HG03097 (cell line): Measurements from ENCODE around the gene SLC16A7.

Experiments used
- ATAC-seq: cut with Tn5 transposase; IDR thresholded peaks from one replicate; pipeline ENCODE4 v1.9.1; 2021; ENCODE audit not compliant: unreplicated experiment, low FRiP score

SLC16A7 gene

GRCh38 chr12:59660921-59661597, 65.2 kb downstream of the SLC16A7 start:
- no peak for ATAC-seq

GRCh38 chr12:59664495-59664894, 68.7 kb downstream of the SLC16A7 start:
- ATAC-seq = no peak

- no peak for ATAC-seq
Measured at GRCh38 chr12:59665701-59666100, 69.9 kb downstream of the SLC16A7 start.

GRCh38 chr12:59668674-59669073, 72.8 kb downstream of the SLC16A7 start:
- no peak for ATAC-seq

- ATAC-seq = no peak
Measured at GRCh38 chr12:59672273-59672672, 76.4 kb downstream of the SLC16A7 start.

GRCh38 chr12:59675461-59675860, 79.6 kb downstream of the SLC16A7 start:
- ATAC-seq = no peak

GRCh38 chr12:59677857-59678256, 82.0 kb downstream of the SLC16A7 start:
- ATAC-seq = no peak

- no peak for ATAC-seq
Measured at GRCh38 chr12:59678759-59679411, 83.1 kb downstream of the SLC16A7 start.

- ATAC-seq = no peak
Measured at GRCh38 chr12:59689776-59690175, 93.9 kb downstream of the SLC16A7 start.

- ATAC-seq = no peak
Measured at GRCh38 chr12:59695379-59695778, 99.5 kb downstream of the SLC16A7 start.

GRCh38 chr12:59698600-59698999, 102.8 kb downstream of the SLC16A7 start:
- ATAC-seq = no peak

- no peak for ATAC-seq
Measured at GRCh38 chr12:59699421-59700152, 103.8 kb downstream of the SLC16A7 start.

GRCh38 chr12:59700153-59700450, 104.3 kb downstream of the SLC16A7 start:
- no peak for ATAC-seq

GRCh38 chr12:59708064-59708463, 112.2 kb downstream of the SLC16A7 start:
- no peak for ATAC-seq

- ATAC-seq = no peak
Measured at GRCh38 chr12:59708484-59708883, 112.7 kb downstream of the SLC16A7 start.

- no peak for ATAC-seq
Measured at GRCh38 chr12:59710004-59710628, 114.3 kb downstream of the SLC16A7 start.

- no peak for ATAC-seq
Measured at GRCh38 chr12:59710964-59711363, 115.1 kb downstream of the SLC16A7 start.

GRCh38 chr12:59715434-59715833, 119.6 kb downstream of the SLC16A7 start:
- no peak for ATAC-seq

GRCh38 chr12:59716043-59716442, 120.2 kb downstream of the SLC16A7 start:
- no peak for ATAC-seq

- ATAC-seq = no peak
Measured at GRCh38 chr12:59717436-59717835, 121.6 kb downstream of the SLC16A7 start.

GRCh38 chr12:59719701-59720100, 123.9 kb downstream of the SLC16A7 start:
- ATAC-seq = no peak
